Uterus (tissue), 4 donors: ENCODE data around the gene WDR64. TPM values are rescaled to one million over a fixed set of nuclear protein-coding genes. Genes with fewer than 3 reads are reported as not detected.
"Not testable (repeated sequence)": the region's sequence is repeated elsewhere in the genome, so short reads cannot be mapped to it uniquely, and the experiment has no call there.

ENCODE experiments used
- DNase-seq, 2 donors: peaks; one replicate each; pipeline ENCODE4 v3.0.0-alpha.2; 2019 to 2020
- H3K27ac ChIP-seq, 2 donors: fragments of 200-600 bp; sonication (generic); 1 replicate in 1 of 2; 2 replicates in 1 of 2; pipeline ENCODE4 v1.5.1; 2016 to 2018
- H3K27me3 ChIP-seq, 2 donors: fragments of 200-600 bp; sonication (generic); one replicate each; pipeline ENCODE4 v1.5.1; 2018 to 2019; ENCODE audit warnings: control low read depth in 1 of 2
- H3K36me3 ChIP-seq, 2 donors: fragments of 200-600 bp; sonication (generic); one replicate each; pipeline ENCODE4 v1.5.1; 2019; ENCODE audit warnings: control low read depth in 1 of 2
- H3K4me1 ChIP-seq, 2 donors: fragments of 200-600 bp; sonication (generic); one replicate each; pipeline ENCODE4 v1.5.1; 2018 to 2019; ENCODE audit warnings: control low read depth in 1 of 2
- H3K4me3 ChIP-seq, 2 donors: fragments of 200-600 bp; sonication (generic); 1 replicate in 1 of 2; 2 replicates in 1 of 2; pipeline ENCODE4 v1.5.1; 2018 to 2019; ENCODE audit warnings: mild to moderate bottlenecking in 1 of 2
- H3K9me3 ChIP-seq, 2 donors: fragments of 200-600 bp; sonication (generic); one replicate each; pipeline ENCODE4 v1.5.1; 2019; ENCODE audit warnings: control low read depth in 1 of 2
- CTCF ChIP-seq, 4 experiments: fragments of 200-600 bp in 2 of 4; fragments of 450-650 bp in 2 of 4; sonication (generic) in 2 of 4; IDR thresholded peaks; one replicate each; pipeline ENCODE4 v1.5.1; 2016 to 2019; ENCODE audit warnings: antibody characterized with exemption in 4 of 4, mild to moderate bottlenecking in 2 of 4, moderate library complexity in 1 of 4
- POLR2A ChIP-seq, 2 donors: fragments of 450-650 bp; IDR thresholded peaks; one replicate each; pipeline ENCODE4 v1.6.1; 2016; ENCODE audit warnings: antibody characterized with exemption in 2 of 2, mild to moderate bottlenecking in 1 of 2, moderate library complexity in 1 of 2
- intact Hi-C: fragments of 100-400 bp; cut with DNase I; formaldehyde crosslinking; loops from one replicate; pipeline ENCODE4 v1.15.1; 2023; ENCODE audit warnings: low total_unique reads
- total RNA-seq, 4 donors: library from RNA; depleted of rRNA in 3 of 4; stranded (reverse); fragments of >200 nt in 3 of 4; gene quantifications; one replicate each; pipeline versions ENCODE4 v1.1.0 to v1.2.4, GENCODE V29; 2014 to 2023
- donor health status: DM: yes; HTN: yes; CAD: no.

WDR64 gene
- total RNA-seq, 4 donors from 2014 or later = 0.21 TPM; not detected in 3

GRCh38 chr1:241702442-241703373 is 50.6 kb downstream of the WDR64 start:
- intact Hi-C loops = no loop called here
- no peak overlapping the region for H3K27ac ChIP-seq
- no peaks in the 10 kb centered on the region for H3K27me3 ChIP-seq
- no peaks in the 10 kb centered on the region for H3K9me3 ChIP-seq
- H3K4me3 ChIP-seq = no peak overlapping the region
- H3K4me1 ChIP-seq = no peaks in the 10 kb centered on the region
- no peaks in the 10 kb centered on the region for H3K36me3 ChIP-seq
- no peak for DNase-seq
- no peak for TF ChIP-seq CTCF (IDR thresholded peaks at IDR 0.05)

GRCh38 chr1:241703739-241704138 is 51.7 kb downstream of the WDR64 start:
- H3K4me1 ChIP-seq, DNase-seq: not testable (repeated sequence)
- intact Hi-C loops = loop anchor here (2.0 kb wide), 1 partner anchor 29 kb away; no protein-coding TSS in a partner anchor

DNA sequence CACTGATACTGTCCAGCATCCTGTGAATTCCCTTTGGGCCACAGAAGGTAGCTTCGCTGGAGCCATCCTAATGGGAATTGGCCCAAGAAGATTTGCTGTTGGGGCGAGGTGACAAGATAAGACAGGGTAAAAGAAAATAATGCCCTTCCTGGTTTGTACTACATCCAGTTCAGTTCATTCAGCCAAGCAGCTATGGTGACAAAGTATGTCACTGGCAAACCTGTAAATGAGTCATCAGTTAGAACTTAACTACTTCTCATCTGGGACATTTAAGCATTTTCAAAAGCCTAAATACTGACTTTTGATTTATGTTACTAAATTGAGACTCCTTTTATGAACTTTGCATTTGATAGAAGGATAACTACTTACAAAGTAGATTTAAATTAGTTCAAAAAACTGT is 54.2 kb downstream of the WDR64 start:
- intact Hi-C loops = no loop called here
- no peak for TF ChIP-seq POLR2A (IDR thresholded peaks at IDR 0.05)
- no peak for TF ChIP-seq CTCF (IDR thresholded peaks at IDR 0.05)
- no peaks in the 10 kb centered on the region for H3K4me1 ChIP-seq
- H3K9me3 ChIP-seq = no peaks in the 10 kb centered on the region
- no peak overlapping the region for H3K4me3 ChIP-seq
- no peaks in the 10 kb centered on the region for H3K27me3 ChIP-seq
- no peaks in the 10 kb centered on the region for H3K36me3 ChIP-seq
- DNase-seq = no peak
- no peak overlapping the region for H3K27ac ChIP-seq

More at GRCh38 chr1:241703739-241704138, 51.7 kb downstream of the WDR64 start:
- H3K27me3 ChIP-seq, H3K9me3 ChIP-seq, H3K4me3 ChIP-seq, H3K27ac ChIP-seq, H3K36me3 ChIP-seq: not testable (repeated sequence)

DNA sequence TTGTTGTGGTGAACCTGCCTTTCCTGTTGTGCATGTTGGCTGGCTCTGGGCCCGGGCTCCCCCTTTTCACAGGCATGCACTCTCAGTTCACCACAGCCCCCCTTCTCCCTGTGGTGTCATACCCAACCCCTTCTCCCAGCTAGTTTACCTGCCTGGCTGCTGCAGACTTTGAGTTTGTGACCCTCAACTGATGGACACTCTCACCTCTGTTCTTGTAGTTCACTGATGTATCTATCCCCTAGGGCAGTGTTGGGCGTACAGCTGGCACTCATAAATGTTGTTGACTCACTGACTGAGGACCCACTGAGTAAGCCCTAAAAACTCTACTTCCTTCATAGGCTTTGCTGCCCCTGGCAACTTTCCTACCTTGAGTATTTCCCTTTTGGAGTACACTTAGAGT is 54.9 kb downstream of the WDR64 start:
- intact Hi-C loops = no loop called here
- Histone ChIP-seq H3K36me3 (no peaks in the 10 kb centered on the region), H3K9me3 (no peaks in the 10 kb centered on the region), H3K27ac (no peak overlapping the region), H3K4me3 (no peak overlapping the region), H3K4me1 (no peaks in the 10 kb centered on the region), H3K27me3 (no peaks in the 10 kb centered on the region)
- TF ChIP-seq POLR2A (IDR thresholded peaks at IDR 0.05) (no peak), CTCF (IDR thresholded peaks at IDR 0.05) (no peak)
- no peak for DNase-seq

- no peak overlapping the region for H3K4me3 ChIP-seq
- H3K9me3 ChIP-seq = no peaks in the 10 kb centered on the region
- H3K36me3 ChIP-seq = no peaks in the 10 kb centered on the region
- intact Hi-C loops = no loop called here
- TF ChIP-seq POLR2A (IDR thresholded peaks at IDR 0.05) = no peak
- TF ChIP-seq CTCF (IDR thresholded peaks at IDR 0.05) = no peak
- H3K27ac ChIP-seq = no peak overlapping the region
- H3K4me1 ChIP-seq = no peaks in the 10 kb centered on the region
- no peak for DNase-seq
- H3K27me3 ChIP-seq = no peaks in the 10 kb centered on the region
These were observed 55.4 kb downstream of the WDR64 start for GRCh38 chr1:241707442-241707841.
